Mucosa of stomach (tissue), 1 donor: Measurements from ENCODE around the gene SERPINB12.

Experiments
- H3K27me3 ChIP-seq: one replicate; pipeline ENCODE4 v1.7.0; 2013; ENCODE audit warnings: mild to moderate bottlenecking, low read length; ENCODE audit not compliant: control insufficient read depth, insufficient read depth
- H3K36me3 ChIP-seq: one replicate; pipeline ENCODE4 v1.7.0; 2013; ENCODE audit warnings: low read length; ENCODE audit not compliant: control insufficient read depth, insufficient read depth
- H3K4me1 ChIP-seq: one replicate; pipeline ENCODE4 v1.7.0; 2013; ENCODE audit warnings: mild to moderate bottlenecking, low read length; ENCODE audit not compliant: control insufficient read depth, insufficient read depth
- H3K4me3 ChIP-seq: one replicate; pipeline ENCODE4 v1.7.0; 2013; ENCODE audit warnings: low read length
- H3K9ac ChIP-seq: one replicate; pipeline ENCODE4 v1.7.0; 2013; ENCODE audit warnings: mild to moderate bottlenecking, low read length, moderate library complexity
- H3K9me3 ChIP-seq: one replicate; pipeline ENCODE4 v1.7.0; 2013; ENCODE audit warnings: mild to moderate bottlenecking, low read length, moderate library complexity; ENCODE audit not compliant: control insufficient read depth
- donor health status: Pancreatic carcinoma.

The SERPINB12 gene

GRCh38 chr18:63586431-63586830 is 44.3 kb downstream of the SERPINB12 start:
- no peaks in the 10 kb centered on the region for H3K9me3 ChIP-seq
- no peaks in the 10 kb centered on the region for H3K27me3 ChIP-seq
- H3K4me3 ChIP-seq: no peak overlapping the region
- no peak overlapping the region for H3K9ac ChIP-seq
- H3K36me3 ChIP-seq: no peaks in the 10 kb centered on the region
- no peaks in the 10 kb centered on the region for H3K4me1 ChIP-seq

- Histone ChIP-seq H3K27me3 (no peaks in the 10 kb centered on the region), H3K9me3 (no peaks in the 10 kb centered on the region), H3K36me3 (no peaks in the 10 kb centered on the region), H3K4me1 (no peaks in the 10 kb centered on the region), H3K9ac (no peak within 1 kb of the TSS), H3K4me3 (no peak within 1 kb of the TSS)
Measured at GRCh38 chr18:63586966-63587365, 44.8 kb downstream of the SERPINB12 start, which contains the start of gene SERPINB13. Gene SERPINB13, plus strand, starts transcription at chr18:63587343. Its CDS starts 1,325 bp downstream, at chr18:63588668.

- H3K9me3 ChIP-seq: no peaks in the 10 kb centered on the region
- H3K4me3 ChIP-seq: no peak overlapping the region
Measured at GRCh38 chr18:63588909-63589308, 46.7 kb downstream of the SERPINB12 start.

GRCh38 chr18:63590373-63590772 is 48.2 kb downstream of the SERPINB12 start:
- no peaks in the 10 kb centered on the region for H3K4me1 ChIP-seq
- no peaks in the 10 kb centered on the region for H3K36me3 ChIP-seq
- no peak overlapping the region for H3K9ac ChIP-seq
- no peaks in the 10 kb centered on the region for H3K9me3 ChIP-seq
- no peak overlapping the region for H3K4me3 ChIP-seq
- no peaks in the 10 kb centered on the region for H3K27me3 ChIP-seq

More at GRCh38 chr18:63588909-63589308, 46.7 kb downstream of the SERPINB12 start:
- Histone ChIP-seq H3K9ac (no peak overlapping the region), H3K36me3 (no peaks in the 10 kb centered on the region), H3K27me3 (no peaks in the 10 kb centered on the region), H3K4me1 (no peaks in the 10 kb centered on the region)

- Histone ChIP-seq H3K9ac (no peak overlapping the region), H3K9me3 (no peaks in the 10 kb centered on the region), H3K4me1 (no peaks in the 10 kb centered on the region), H3K36me3 (no peaks in the 10 kb centered on the region), H3K4me3 (no peak overlapping the region), H3K27me3 (no peaks in the 10 kb centered on the region)
Measured at GRCh38 chr18:63590966-63591695, 49.0 kb downstream of the SERPINB12 start.

- Histone ChIP-seq H3K4me1 (no peaks in the 10 kb centered on the region), H3K9ac (no peak overlapping the region), H3K27me3 (no peaks in the 10 kb centered on the region), H3K36me3 (no peaks in the 10 kb centered on the region), H3K9me3 (no peaks in the 10 kb centered on the region), H3K4me3 (no peak overlapping the region)
Measured at GRCh38 chr18:63591725-63592124, 49.6 kb downstream of the SERPINB12 start.

- Histone ChIP-seq H3K4me3 (no peak overlapping the region), H3K9ac (no peak overlapping the region), H3K9me3 (no peaks in the 10 kb centered on the region), H3K27me3 (no peaks in the 10 kb centered on the region), H3K36me3 (no peaks in the 10 kb centered on the region), H3K4me1 (no peaks in the 10 kb centered on the region)
Measured at GRCh38 chr18:63592471-63592870, 50.3 kb downstream of the SERPINB12 start.

GRCh38 chr18:63596964-63597363 is 54.8 kb downstream of the SERPINB12 start:
- no peak overlapping the region for H3K4me3 ChIP-seq
- no peaks in the 10 kb centered on the region for H3K4me1 ChIP-seq
- no peaks in the 10 kb centered on the region for H3K9me3 ChIP-seq
- H3K9ac ChIP-seq: no peak overlapping the region
- no peaks in the 10 kb centered on the region for H3K36me3 ChIP-seq
- H3K27me3 ChIP-seq: no peaks in the 10 kb centered on the region

GRCh38 chr18:63603355-63603754 is 61.2 kb downstream of the SERPINB12 start:
- Histone ChIP-seq H3K4me1 (no peaks in the 10 kb centered on the region), H3K9ac (no peak overlapping the region), H3K4me3 (no peak overlapping the region), H3K9me3 (no peaks in the 10 kb centered on the region), H3K36me3 (no peaks in the 10 kb centered on the region), H3K27me3 (peaks cover 4% of the 10 kb centered on the region)

GRCh38 chr18:63603772-63604171 is 61.6 kb downstream of the SERPINB12 start:
- Histone ChIP-seq H3K9ac (no peak overlapping the region), H3K36me3 (no peaks in the 10 kb centered on the region), H3K27me3 (peaks cover 4% of the 10 kb centered on the region), H3K4me3 (no peak overlapping the region), H3K9me3 (no peaks in the 10 kb centered on the region), H3K4me1 (no peaks in the 10 kb centered on the region)

- H3K27me3 ChIP-seq: peaks cover 4% of the 10 kb centered on the region
- H3K9ac ChIP-seq: no peak overlapping the region
- H3K36me3 ChIP-seq: no peaks in the 10 kb centered on the region
- no peaks in the 10 kb centered on the region for H3K4me1 ChIP-seq
- no peaks in the 10 kb centered on the region for H3K9me3 ChIP-seq
- no peak overlapping the region for H3K4me3 ChIP-seq
Measured at GRCh38 chr18:63604791-63605567, 62.8 kb downstream of the SERPINB12 start.

GRCh38 chr18:63606526-63606925 is 64.4 kb downstream of the SERPINB12 start:
- H3K36me3 ChIP-seq: no peaks in the 10 kb centered on the region
- H3K4me3 ChIP-seq: no peak overlapping the region
- no peaks in the 10 kb centered on the region for H3K9me3 ChIP-seq
- no peak overlapping the region for H3K9ac ChIP-seq
- H3K4me1 ChIP-seq: no peaks in the 10 kb centered on the region
- peaks cover 4% of the 10 kb centered on the region for H3K27me3 ChIP-seq
